ENCODE measurements around the gene NT5C. TPM values are rescaled to one million over a fixed set of nuclear protein-coding genes. Genes with fewer than 3 reads are reported as not detected.

The NT5C gene
- polyA plus RNA-seq, 3 donors: 37.9 to 55.8 (median 51.3) TPM

GRCh38 chr17:75084039-75084660, 47.4 kb downstream of the NT5C start:
- WGBS, 3 donors: 57 to 63% (median 62%) methylated on average over 14 of the region's 14 CpGs
- no peak overlapping the region for H3K27ac ChIP-seq (ENCODE audit: low read depth, low read length)

- WGBS, 3 donors: 76 to 86% (median 80%) methylated on average over 6 of the region's 6 CpGs
- no peak overlapping the region for H3K27ac ChIP-seq (ENCODE audit: low read depth, low read length)
These were observed 48.9 kb downstream of the NT5C start for GRCh38 chr17:75082683-75083082.

- 83 to 89% (median 85%) methylated on average over 13 of the region's 13 CpGs for WGBS, 3 donors
- H3K27ac ChIP-seq (ENCODE audit: low read depth, low read length): no peak overlapping the region
These were observed 49.7 kb downstream of the NT5C start for GRCh38 chr17:75081611-75082540.

Other genes with a start within 250 kb of the NT5C start
- gene FADS6, start 238.1 kb downstream of the NT5C start, polyA plus RNA-seq: under 1 TPM in 2 of 3 donors, not detected in 1; 0.05 to 0.06 TPM
- under 1 TPM in 1 of 3 donors, not detected in 2; 0.03 TPM for gene USH1G, start 208.5 kb downstream of the NT5C start, polyA plus RNA-seq
- gene OTOP2, start 207.5 kb downstream of the NT5C start, polyA plus RNA-seq: under 1 TPM in 1 of 3 donors, not detected in 2; 0.06 TPM
- gene OTOP3, start 195.8 kb downstream of the NT5C start, polyA plus RNA-seq: under 1 TPM in 1 of 3 donors, not detected in 2; 0.38 TPM
- 10 to 100 TPM; 13.8 to 98.5 (median 26.3) TPM for gene HID1, start 159.0 kb downstream of the NT5C start, polyA plus RNA-seq
- 10 to 100 TPM in 1 of 3 donors, 1 to 10 TPM in 2; 1.9 to 10.6 (median 7.0) TPM for gene CDR2L, start 144.1 kb downstream of the NT5C start, polyA plus RNA-seq
- gene MRPL58, start 119.1 kb downstream of the NT5C start, polyA plus RNA-seq: 10 to 100 TPM; 27.7 to 43.5 (median 39.3) TPM
- gene ATP5PD, start 84.8 kb downstream of the NT5C start, polyA plus RNA-seq: 100 to 1,000 TPM; 180 to 535 (median 429) TPM
- 10 to 100 TPM in 2 of 3 donors, 1 to 10 TPM in 1; 8.4 to 31.6 (median 23.7) TPM for gene KCTD2, start 84.5 kb downstream of the NT5C start, polyA plus RNA-seq
- gene SLC16A5, start 43.8 kb downstream of the NT5C start, polyA plus RNA-seq: 1 to 10 TPM; 2.0 to 7.1 (median 5.6) TPM
- gene ARMC7, start 21.8 kb downstream of the NT5C start, polyA plus RNA-seq: 1 to 10 TPM; 2.9 to 6.1 (median 4.2) TPM
- gene JPT1, start 22.8 kb upstream of the NT5C start, polyA plus RNA-seq: 10 to 100 TPM; 23.9 to 63.1 (median 56.7) TPM
- gene SUMO2, start 51.2 kb upstream of the NT5C start, polyA plus RNA-seq: 100 to 1,000 TPM in 1 of 3 donors, 10 to 100 TPM in 2; 31.2 to 122 (median 53.5) TPM
- gene NUP85, start 73.9 kb upstream of the NT5C start, polyA plus RNA-seq: 10 to 100 TPM; 26.8 to 40.3 (median 31.3) TPM
- gene GGA3, start 129.9 kb upstream of the NT5C start, polyA plus RNA-seq: 10 to 100 TPM; 16.3 to 28.2 (median 22.0) TPM
- 10 to 100 TPM; 28.9 to 82.7 (median 51.6) TPM for gene MRPS7, start 130.1 kb upstream of the NT5C start, polyA plus RNA-seq
- 10 to 100 TPM; 18.0 to 21.6 (median 19.0) TPM for gene MIF4GD, start 139.5 kb upstream of the NT5C start, polyA plus RNA-seq
- gene SLC25A19, start 157.7 kb upstream of the NT5C start, polyA plus RNA-seq: 10 to 100 TPM in 2 of 3 donors, 1 to 10 TPM in 1; 8.1 to 13.8 (median 12.4) TPM

Measured in adipose tissue (tissue), 3 donors.